NCI-H748 (cell line): ENCODE results near the gene GABRG3.

Experiments used
- DNase-seq: peaks from one replicate; lab custom pipeline; 2025; ENCODE audit not compliant: unreplicated experiment; lab: John Stamatoyannopoulos, UW

GABRG3 gene

GRCh38 chr15:27541581-27541980 lies 570.6 kb downstream of the GABRG3 start:
- DNase-seq = no peak

- DNase-seq = peak; percentile 85
These were observed 574.7 kb downstream of the GABRG3 start for GRCh38 chr15:27545494-27546255.

DNA sequence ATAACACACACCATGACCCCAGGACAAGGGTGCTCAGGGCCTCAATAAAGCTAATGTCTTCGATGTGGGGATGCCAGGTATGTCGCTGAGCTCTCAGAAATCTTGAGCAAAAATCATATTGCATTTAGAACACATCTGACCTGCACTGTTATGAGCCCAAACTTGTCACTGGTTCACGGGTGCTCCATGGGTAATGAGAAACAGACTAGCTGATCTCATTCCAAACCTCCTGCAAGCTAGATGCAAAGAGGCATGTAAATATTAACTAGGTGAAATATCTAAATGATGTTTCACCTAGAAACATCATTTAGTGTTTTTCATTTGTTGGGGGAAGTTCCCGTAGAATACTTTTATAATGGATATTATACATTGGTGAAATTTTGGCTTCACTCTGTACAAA lies 578.8 kb downstream of the GABRG3 start:
- no peak for DNase-seq

DNA sequence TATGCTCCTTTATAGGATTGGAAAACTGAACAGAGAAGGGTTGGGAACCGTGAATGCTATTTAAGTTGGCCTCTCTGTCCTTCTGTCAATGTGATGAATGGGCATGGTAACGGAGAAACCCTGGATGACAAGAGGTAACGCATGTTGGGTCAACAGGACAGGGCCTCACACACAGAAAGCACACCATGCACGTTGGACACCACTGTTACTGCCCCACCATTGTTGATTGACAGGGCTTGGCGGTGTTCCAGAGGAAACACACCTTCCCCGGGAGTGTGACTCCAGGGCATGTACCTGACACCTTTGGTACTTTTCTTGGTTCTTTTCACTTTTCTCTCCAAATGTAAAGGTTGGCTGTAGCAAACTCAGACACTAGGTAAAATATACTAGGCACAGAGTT lies 579.7 kb downstream of the GABRG3 start:
- peak; percentile 38 for DNase-seq

DNA sequence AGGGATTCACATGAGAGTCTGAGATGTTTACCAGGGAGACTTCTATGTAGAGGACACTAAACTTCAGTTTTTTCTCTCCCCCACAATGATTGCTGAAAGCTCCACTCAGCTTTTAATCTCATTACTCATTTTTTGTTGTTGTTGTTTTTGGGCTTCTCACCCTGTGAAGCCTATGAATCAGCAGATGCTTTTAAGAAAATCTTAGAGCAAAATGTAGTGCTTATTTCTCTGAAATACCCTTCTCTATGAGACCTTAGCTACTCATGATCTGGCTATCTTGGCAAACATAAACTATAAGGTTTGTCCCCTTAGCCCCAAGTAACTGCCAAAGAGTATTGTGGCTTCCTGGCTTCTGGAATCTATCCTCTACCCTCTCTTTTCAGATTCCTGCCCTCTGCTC lies 590.8 kb downstream of the GABRG3 start:
- DNase-seq = no peak

GRCh38 chr15:27563765-27564370 lies 592.9 kb downstream of the GABRG3 start:
- no peak for DNase-seq

DNA sequence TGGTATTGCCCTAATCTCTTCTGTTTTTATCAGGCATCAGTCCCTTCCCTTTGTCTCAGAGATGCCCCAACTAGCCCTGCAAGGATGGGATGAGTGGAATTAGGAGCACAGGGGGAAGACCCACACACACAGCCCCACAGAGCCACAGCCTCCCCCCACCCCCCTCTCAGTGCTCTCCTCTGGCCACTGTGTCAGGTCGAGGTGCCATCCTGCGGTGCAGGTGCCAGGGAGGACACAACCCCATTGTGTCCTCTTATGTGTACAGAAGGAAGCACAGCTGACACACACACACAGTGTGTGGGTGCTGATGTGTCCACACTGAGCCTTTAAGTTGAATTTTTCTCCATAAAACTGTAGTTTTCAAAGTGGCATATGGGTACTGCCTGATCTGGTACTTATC lies 593.7 kb downstream of the GABRG3 start:
- no peak for DNase-seq

- peak; percentile 26 for DNase-seq
These were observed 599.8 kb downstream of the GABRG3 start for GRCh38 chr15:27570746-27571145.

GRCh38 chr15:27573805-27574485 lies 603.0 kb downstream of the GABRG3 start:
- DNase-seq = peak; percentile 3

GRCh38 chr15:27574541-27575054 lies 603.6 kb downstream of the GABRG3 start:
- DNase-seq = no peak

GRCh38 chr15:27575521-27575920 lies 604.5 kb downstream of the GABRG3 start:
- DNase-seq = peak; percentile 50

DNA sequence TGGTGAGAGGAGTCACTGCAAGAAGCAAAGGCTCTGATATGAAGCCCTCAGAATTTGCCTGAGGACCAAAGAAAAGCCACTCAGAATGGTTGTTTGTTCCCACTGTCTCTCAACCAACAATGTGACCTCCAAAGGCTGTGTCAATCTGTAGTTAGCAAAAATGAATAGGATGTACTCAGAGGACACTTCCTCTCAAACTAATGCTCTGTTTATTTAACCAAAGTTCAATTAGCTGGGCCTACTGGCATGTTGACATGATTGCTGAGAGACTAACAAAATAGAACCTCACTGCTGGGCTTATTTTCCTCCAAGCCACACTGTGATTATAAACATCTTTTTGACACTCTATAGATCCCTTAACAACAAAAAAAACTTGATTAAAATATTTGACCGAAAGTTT lies 605.6 kb downstream of the GABRG3 start:
- peak; percentile 58 for DNase-seq

- DNase-seq = no peak
These were observed 608.8 kb downstream of the GABRG3 start for GRCh38 chr15:27579738-27580137.

DNA sequence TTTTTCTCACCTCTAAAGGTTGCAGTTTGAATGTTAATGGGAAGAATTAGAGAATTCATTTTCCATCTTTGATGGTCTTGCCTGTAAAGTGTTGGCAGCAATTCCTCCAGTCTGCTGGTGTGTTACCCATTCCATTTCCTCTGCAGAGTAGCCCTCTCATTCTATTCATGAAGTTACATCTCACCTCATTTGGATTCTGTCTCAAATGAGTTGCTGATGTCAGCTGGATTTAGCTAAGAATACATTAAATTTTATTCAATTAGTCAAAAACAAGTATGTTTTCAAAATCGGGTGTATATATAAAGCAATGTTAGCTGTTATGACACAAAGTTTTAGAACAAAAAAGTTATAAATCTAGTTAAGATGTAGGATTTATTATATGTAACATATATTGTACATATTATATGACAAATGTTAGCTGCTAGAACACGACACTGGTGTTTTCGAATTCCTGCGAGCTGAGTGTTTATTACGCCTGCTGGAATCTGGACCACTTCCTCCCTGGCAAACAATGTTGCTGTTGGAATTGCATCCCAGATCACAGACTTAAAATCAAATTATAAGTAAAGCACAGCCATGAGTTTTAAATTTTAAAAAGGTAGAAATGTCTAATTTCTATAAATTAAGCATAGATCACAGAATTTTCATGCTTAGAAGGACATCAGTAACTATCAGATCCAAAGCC lies 611.9 kb downstream of the GABRG3 start:
- DNase-seq = no peak

DNA sequence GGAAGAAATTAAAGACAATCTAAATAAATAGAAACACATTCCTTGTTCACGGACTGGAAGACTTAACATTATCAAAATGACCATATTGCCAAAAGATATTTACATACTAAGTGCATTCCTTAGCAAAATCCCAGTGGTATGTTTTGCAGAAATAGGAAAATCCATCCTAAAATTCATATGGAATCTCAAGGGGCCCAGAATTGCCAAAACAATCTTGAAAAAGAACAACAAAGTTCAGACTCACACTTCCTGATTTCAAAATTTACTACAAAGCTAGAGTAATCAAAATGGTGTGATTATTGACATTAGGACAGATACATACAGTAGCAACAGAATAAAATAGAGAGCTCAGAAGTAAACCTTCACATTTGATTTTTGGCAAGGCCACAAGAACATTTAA lies 612.7 kb downstream of the GABRG3 start:
- no peak for DNase-seq

GRCh38 chr15:27585041-27585640 lies 614.2 kb downstream of the GABRG3 start:
- DNase-seq = no peak

DNA sequence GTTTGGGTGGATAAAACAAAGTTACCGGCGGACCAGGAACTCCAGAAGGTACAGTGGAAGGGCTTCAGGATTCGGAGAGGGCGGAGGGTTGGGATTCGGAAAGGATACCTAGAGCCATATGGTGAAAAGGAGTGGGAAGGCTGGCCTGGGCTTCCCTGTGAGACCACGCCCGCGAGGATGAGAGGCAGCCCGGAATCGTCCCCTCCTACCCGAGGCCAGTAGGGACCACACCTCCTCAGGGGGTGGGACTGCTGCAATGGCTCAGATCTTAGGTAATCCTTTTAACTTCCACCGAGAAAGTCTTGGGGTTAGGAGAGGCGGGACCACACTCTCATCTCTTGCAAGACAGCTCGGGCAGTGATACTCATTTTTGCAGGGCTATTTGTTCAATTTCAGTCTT lies 616.8 kb downstream of the GABRG3 start:
- DNase-seq = peak; percentile 73

DNA sequence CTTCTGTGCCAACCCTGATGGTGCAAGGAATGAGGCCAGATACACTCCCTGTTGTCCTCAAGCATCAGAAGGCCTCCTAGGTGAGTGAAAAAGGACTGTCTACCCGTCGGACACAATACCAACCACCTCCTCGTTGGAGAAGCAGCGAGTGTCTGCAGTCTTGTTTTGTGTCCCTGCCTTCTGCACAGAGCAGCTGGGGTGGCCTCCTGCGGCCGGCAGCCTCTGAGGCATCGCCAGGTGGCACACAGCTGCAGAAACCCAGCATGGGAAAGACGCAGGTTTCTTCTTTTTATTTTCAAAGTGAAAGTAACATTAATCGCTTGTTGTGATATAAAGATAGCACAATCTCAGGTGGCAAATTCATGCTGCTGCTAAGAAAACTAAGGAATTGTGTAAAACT lies 618.3 kb downstream of the GABRG3 start:
- peak; percentile 74 for DNase-seq

- DNase-seq = no peak
These were observed 618.8 kb downstream of the GABRG3 start for GRCh38 chr15:27589782-27590181.
